HL-60 (cell line): ENCODE measurements around the gene NPFF.

Experiments used
- DNase-seq, 2 experiments: peaks; one replicate each; pipeline ENCODE4 v3.0.0-alpha.2; 2010 to 2020; ENCODE audit warnings: low read depth in 1 of 2, low spot score in 1 of 2
- H3K27ac ChIP-seq: fragments of 250-450 bp; sonication (Bioruptor Pico); replicated peaks from 2 replicates; pipeline ENCODE4 v1.5.1; 2020; ENCODE audit warnings: mild to moderate bottlenecking, moderate library complexity
- H3K27me3 ChIP-seq: fragments of 250-450 bp; sonication (Bioruptor Pico); 2 replicates; pipeline ENCODE4 v1.5.1; 2021; ENCODE audit warnings: mild to moderate bottlenecking, moderate library complexity; ENCODE audit not compliant: insufficient read depth, poor library complexity, severe bottlenecking
- H3K4me3 ChIP-seq: replicated peaks from 2 replicates; pipeline ENCODE4 v1.5.1; 2011; ENCODE audit warnings: mild to moderate bottlenecking, control low read depth, low read length; ENCODE audit not compliant: insufficient read depth
- CTCF ChIP-seq: IDR thresholded peaks from one replicate; pipeline ENCODE4 v1.5.1; 2011; ENCODE audit warnings: low read length, control low read depth, inconsistent platforms; ENCODE audit not compliant: insufficient read depth
- GABPA ChIP-seq: IDR thresholded peaks from 2 replicates; pipeline ENCODE4 v1.6.1; 2012; ENCODE audit warnings: low read depth
- POLR2AphosphoS5 ChIP-seq: IDR thresholded peaks from 2 replicates; pipeline ENCODE4 v1.6.1; 2012; ENCODE audit warnings: low read depth
- REST ChIP-seq: IDR thresholded peaks from 2 replicates; pipeline ENCODE4 v1.6.1; 2012; ENCODE audit warnings: low read depth; ENCODE audit not compliant: insufficient replicate concordance
- SPI1 ChIP-seq: IDR thresholded peaks from 2 replicates; pipeline ENCODE4 v1.6.1; 2012; ENCODE audit warnings: low read depth, mild to moderate bottlenecking, borderline replicate concordance

The NPFF gene

GRCh38 chr12:53459097-53459496, 48.2 kb downstream of the NPFF start:
- no peak for DNase-seq
- H3K27me3 ChIP-seq, result no peaks in the 10 kb centered on the region
- H3K4me3 ChIP-seq, result no peak overlapping the region
- TF ChIP-seq POLR2AphosphoS5, result no peak
- TF ChIP-seq REST, result no peak
- TF ChIP-seq SPI1, result no peak
- TF ChIP-seq CTCF, result no peak
- TF ChIP-seq GABPA, result no peak
- no peak overlapping the region for H3K27ac ChIP-seq
